HCT116 (cell line): ENCODE results near the gene MTHFSD.

Experiments
- CTCF ChIP-seq, 3 experiments: fragments of 200-600 bp in 1 of 3; sonication (generic) in 1 of 3; IDR thresholded peaks in 2 of 3; conservative IDR thresholded peaks in 1 of 3; 2 replicates each; pipeline ENCODE4 v1.5.1; 2012 to 2017; ENCODE audit warnings: low read depth in 2 of 3, low read length in 2 of 3, antibody characterized with exemption in 1 of 3, borderline replicate concordance in 1 of 3, control low read depth in 1 of 3, mild to moderate bottlenecking in 1 of 3, mixed read lengths in 1 of 3, mixed run types in 1 of 3, moderate library complexity in 1 of 3; ENCODE audit not compliant: insufficient read depth in 1 of 3
- POLR2A ChIP-seq: IDR thresholded peaks from 2 replicates; pipeline ENCODE4 v1.7.0; 2011; ENCODE audit warnings: borderline replicate concordance; ENCODE audit not compliant: insufficient read depth, insufficient read length; ENCODE audit errors: extremely low read depth
- POLR2AphosphoS5 ChIP-seq: IDR thresholded peaks from 2 replicates; pipeline ENCODE4 v1.6.1; 2011; ENCODE audit warnings: mild to moderate bottlenecking, low read depth, low read length, moderate library complexity
- YY1 ChIP-seq: IDR thresholded peaks from 2 replicates; pipeline ENCODE4 v1.6.1; 2011; ENCODE audit warnings: low read length, low read depth, moderate library complexity, mild to moderate bottlenecking; ENCODE audit not compliant: insufficient replicate concordance; ENCODE audit errors: extremely low read depth

GRCh38 chr16:86578061-86578599 lies 23.1 kb upstream of the MTHFSD start, which contains the start of gene FOXL1:
- TF ChIP-seq YY1 (no peak), POLR2AphosphoS5 (no peak), CTCF (IDR thresholded peaks at IDR 0.05 in 2 of 3, conservative IDR thresholded peaks at IDR 0.05 in 1 of 3; ENCODE audit: borderline replicate concordance in 1 of 3, insufficient read depth in 1 of 3, low read depth in 2 of 3, low read length in 2 of 3) (no peak), POLR2A (no peak)
